Fibroblast of skin of left biceps (primary cell): ENCODE measurements around the gene ZC3H12C.

ENCODE experiments used
- DNase-seq, 2 experiments: peaks; one replicate each; pipeline ENCODE4 v3.0.0-alpha.2; 2013; ENCODE audit warnings: low read depth in 2 of 2

Gene ZC3H12C

DNA sequence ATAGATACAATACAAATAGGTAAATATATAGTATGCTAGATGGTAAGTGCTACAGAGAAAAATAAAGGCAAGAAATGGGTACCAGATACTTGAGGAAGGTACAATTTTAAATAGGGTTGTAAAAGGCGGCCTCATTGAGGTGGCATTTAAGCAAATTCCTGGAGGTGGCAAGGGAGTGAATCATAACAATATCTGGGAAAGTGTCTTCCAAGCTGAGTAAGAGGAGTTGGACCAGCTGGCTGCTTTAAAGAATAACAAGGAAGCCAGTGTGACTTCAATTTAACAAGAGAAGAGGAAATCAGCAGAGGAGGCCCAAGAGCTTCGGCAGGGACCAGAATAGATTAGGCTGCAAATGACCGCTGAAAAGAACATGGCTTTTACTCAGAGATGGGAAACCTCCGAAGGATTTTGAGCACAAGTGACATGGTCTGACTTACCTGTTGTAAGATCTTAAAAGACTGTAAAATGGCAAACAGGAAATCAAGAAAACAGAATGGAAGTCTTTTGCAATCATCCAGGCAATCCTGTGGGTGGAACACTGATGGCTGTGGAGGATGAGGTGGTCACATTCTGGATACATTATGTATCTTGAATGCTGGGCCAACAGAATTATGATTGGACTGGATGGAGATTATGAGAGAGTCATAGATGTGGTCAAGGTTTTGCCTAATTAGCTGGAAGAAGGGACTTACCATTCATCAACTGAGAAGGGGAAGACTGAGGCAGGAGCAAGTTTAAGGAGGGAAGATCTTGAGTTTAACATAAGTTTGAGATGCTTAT is 126.0 kb downstream of the ZC3H12C start:
- DNase-seq: no peak
